HepG2 (cell line): ENCODE measurements around the gene PLPPR2. TPM values are rescaled to one million over a fixed set of nuclear protein-coding genes. Genes with fewer than 3 reads are reported as not detected.

Experiments used
- ATAC-seq: fragments of 200-7000 bp; cut with Tn5 transposase; 3 replicates; pipeline ENCODE4 v1.9.1; 2020; ENCODE audit warnings: mild to moderate bottlenecking, moderate library complexity
- BruUV-seq: library from RNA; stranded (reverse); fragments of 400-500 nt; replicated peaks from 2 replicates; lab custom pipeline; 2021; lab: Mats Ljungman, UMichigan
- CTCF ChIA-PET: fragments of 300-600 bp; formaldehyde crosslinking; extraction: SDS; loops from one replicate; lab custom pipeline; 2021; ENCODE audit warnings: low total read pairs, inconsistent platforms, low intra/inter-chr PET ratio; lab: Yijun Ruan, JAX
- POLR2A ChIA-PET: fragments of 350-600 bp; sonication (Branson Sonifier 250); formaldehyde crosslinking; loops from one replicate; lab custom pipeline; 2020; ENCODE audit warnings: antibody characterized with exemption, inconsistent platforms; lab: Yijun Ruan, JAX
- DNase-seq: peaks from one replicate; pipeline ENCODE4 v3.0.0-alpha.2; 2015; ENCODE audit warnings: low spot score
- FAIRE-seq: peaks from 3 replicates; lab custom pipeline; 2011; peaks lifted over from hg19 to GRCh38; lab: Jason Lieb, UNC
- H2AFZ ChIP-seq: one replicate; pipeline ENCODE4 v1.6.1; 2011; ENCODE audit warnings: low read length, inconsistent platforms
- H3K27ac ChIP-seq: fragments of 300-600 bp; 3 replicates; pipeline ENCODE4 v1.8.0; 2011; ENCODE audit warnings: mixed run types, mild to moderate bottlenecking, mixed read lengths, low read length, inconsistent platforms; ENCODE audit not compliant: insufficient read depth; ENCODE audit errors: extremely low read length
- H3K27me3 ChIP-seq, 2 experiments: fragments of 200-600 bp in 1 of 2; 2 replicates in 1 of 2; 3 replicates in 1 of 2; pipeline versions ENCODE4 v1.6.0 to v1.8.0; 2011; ENCODE audit warnings: low read length in 2 of 2, mild to moderate bottlenecking in 2 of 2, moderate library complexity in 2 of 2, inconsistent platforms in 1 of 2; ENCODE audit not compliant: insufficient read depth in 2 of 2, control insufficient read depth in 1 of 2
- H3K36me3 ChIP-seq, 2 experiments: fragments of 200-600 bp in 1 of 2; replicated peaks in 1 of 2; 2 replicates in 1 of 2; 3 replicates in 1 of 2; pipeline versions ENCODE4 v1.5.1 to v1.8.0; 2011; ENCODE audit warnings: low read length in 2 of 2, inconsistent platforms in 1 of 2; ENCODE audit not compliant: insufficient read depth in 2 of 2, control insufficient read depth in 1 of 2
- H3K4me1 ChIP-seq: 2 replicates; pipeline ENCODE4 v1.5.1; 2012; ENCODE audit warnings: low read length, inconsistent platforms; ENCODE audit not compliant: insufficient read depth
- H3K4me2 ChIP-seq: 2 replicates; pipeline ENCODE4 v1.6.0; 2011; ENCODE audit warnings: low read depth, low read length, inconsistent platforms
- H3K4me3 ChIP-seq, 3 experiments: fragments of 200-600 bp in 1 of 3; sonication (generic), shearing (Covaris generic) in 1 of 3; replicated peaks in 1 of 3; 2 replicates each; pipeline ENCODE4 v1.5.1; 2011 to 2016; ENCODE audit warnings: low read length in 3 of 3, inconsistent platforms in 2 of 3, low read depth in 2 of 3, mild to moderate bottlenecking in 2 of 3, control low read depth in 1 of 3, mixed read lengths in 1 of 3; ENCODE audit not compliant: insufficient read depth in 1 of 3
- H3K79me2 ChIP-seq: one replicate; pipeline ENCODE4 v1.6.1; 2011; ENCODE audit warnings: low read length, inconsistent platforms; ENCODE audit not compliant: insufficient read depth
- H3K9ac ChIP-seq: 2 replicates; pipeline ENCODE4 v1.6.0; 2011; ENCODE audit warnings: mild to moderate bottlenecking, low read depth, low read length, inconsistent platforms; ENCODE audit not compliant: insufficient read depth
- H3K9me3 ChIP-seq: 2 replicates; pipeline ENCODE4 v1.5.1; 2012; ENCODE audit warnings: mild to moderate bottlenecking, low read length
- H4K20me1 ChIP-seq: 2 replicates; pipeline ENCODE4 v1.6.0; 2011; ENCODE audit warnings: inconsistent platforms, mild to moderate bottlenecking, low read length, moderate library complexity; ENCODE audit not compliant: insufficient read depth
- BHLHE40 ChIP-seq: IDR thresholded peaks from 2 replicates; pipeline ENCODE4 v1.6.1; 2011; ENCODE audit warnings: low read length, improper control_type of control experiment
- NR2C2 ChIP-seq: sonication (generic); formaldehyde crosslinking; IDR thresholded peaks from 2 replicates; pipeline ENCODE4 v1.4.0; 2020; ENCODE audit warnings: missing genetic modification reagents, mild to moderate bottlenecking, moderate library complexity, borderline replicate concordance
- PLRG1 ChIP-seq: fragments of 450-650 bp; conservative IDR thresholded peaks from 2 replicates; pipeline ENCODE4 v1.6.1; 2016
- RBM22 ChIP-seq: fragments of 200-400 bp; formaldehyde crosslinking; optimal IDR thresholded peaks from 2 replicates; pipeline ENCODE3; 2017; ENCODE audit warnings: mild to moderate bottlenecking, low read length, moderate library complexity
- RFX3 ChIP-seq: IDR thresholded peaks from 2 replicates; pipeline ENCODE4 v1.6.1; 2016; ENCODE audit warnings: missing biosample characterization, missing genetic modification reagents
- TCF7 ChIP-seq: sonication (generic); IDR thresholded peaks from 2 replicates; pipeline ENCODE4 v1.6.1; 2016; ENCODE audit warnings: antibody characterized with exemption, low read depth
- THYN1 ChIP-seq: sonication (generic); formaldehyde crosslinking; IDR thresholded peaks from 2 replicates; pipeline ENCODE4 v1.8.1; 2023; ENCODE audit warnings: low read depth, mild to moderate bottlenecking, moderate library complexity, missing genetic modification reagents, borderline replicate concordance
- ZNF282 ChIP-seq: fragments of 450-650 bp; IDR thresholded peaks from 2 replicates; pipeline ENCODE4 v1.6.1; 2018; ENCODE audit not compliant: partially characterized antibody
- ZNF670 ChIP-seq: sonication (generic); formaldehyde crosslinking; IDR thresholded peaks from 2 replicates; pipeline ENCODE4 v1.8.0; 2022; ENCODE audit warnings: mild to moderate bottlenecking, missing genetic modification reagents, borderline replicate concordance
- ZNF841 ChIP-seq: sonication (generic); formaldehyde crosslinking; IDR thresholded peaks from 2 replicates; pipeline ENCODE4 v1.8.1; 2023; ENCODE audit warnings: missing genetic modification reagents, borderline replicate concordance
- WGBS: methylation state at CpG from one replicate; pipeline ENCODE4 v1.1.6; 2017; ENCODE audit warnings: low lambda C conversion rate; 5-methylcytosine and 5-hydroxymethylcytosine counted together
- in situ Hi-C: cut with HindIII; loops from 2 replicates; pipeline ENCODE4 v1.10.0; 2017; ENCODE audit warnings: low pct_unique_long_range_greater_than_20kb; ENCODE audit not compliant: extremely low pct_ligation_motif_present
- intact Hi-C: fragments of 100-400 bp; cut with micrococcal nuclease; formaldehyde crosslinking; loops from one replicate; pipeline ENCODE4 v1.10.0; 2022; ENCODE audit not compliant: unreplicated experiment
- polyA plus RNA-seq, 8 experiments: library from polyadenylated mRNA; depleted of rRNA in 3 of 8; stranded (reverse) in 7 of 8; unstranded in 1 of 8; fragments of >200 nt; fragmentation: Illumina TruSeq in 4 of 8; extraction: Trizol in 4 of 8; gene quantifications; 2 replicates each; pipeline versions ENCODE4 v1.2.1 to v1.2.3, GENCODE V29; 2011 to 2016; ENCODE audit warnings: low read depth in 4 of 8, missing spikeins in 1 of 8, mixed read lengths in 1 of 8; ENCODE audit not compliant: insufficient read depth in 1 of 8
- total RNA-seq, 5 experiments: library from RNA; depleted of rRNA; stranded (reverse); fragments of >200 nt; fragmentation: Illumina TruSeq; extraction: Trizol; gene quantifications; 2 replicates each; pipeline ENCODE4 v1.2.3, GENCODE V29; 2016; ENCODE audit warnings: low read depth in 1 of 5
- TF ChIP-seq, protein P1 (sequence below): sonication (generic); formaldehyde crosslinking; IDR thresholded peaks from 2 replicates; pipeline ENCODE4 v1.8.1; 2023; ENCODE audit warnings: missing genetic modification reagents, mild to moderate bottlenecking, borderline replicate concordance
- TF ChIP-seq, protein P2 (sequence below): IDR thresholded peaks from 2 replicates; pipeline ENCODE4 v1.6.1; 2012; ENCODE audit warnings: low read depth, low read length, improper control_type of control experiment
- TF ChIP-seq, protein P3 (sequence below): sonication (generic); formaldehyde crosslinking; IDR thresholded peaks from 2 replicates; pipeline ENCODE4 v1.8.1; 2023; ENCODE audit warnings: mild to moderate bottlenecking, missing genetic modification reagents

Gene PLPPR2
- total and polyA plus RNA-seq, 2 of the 13 experiments (the other 11 are each of a cell fraction or from before 2014, with no cell fraction given): 1.5 to 2.1 TPM

DNA sequence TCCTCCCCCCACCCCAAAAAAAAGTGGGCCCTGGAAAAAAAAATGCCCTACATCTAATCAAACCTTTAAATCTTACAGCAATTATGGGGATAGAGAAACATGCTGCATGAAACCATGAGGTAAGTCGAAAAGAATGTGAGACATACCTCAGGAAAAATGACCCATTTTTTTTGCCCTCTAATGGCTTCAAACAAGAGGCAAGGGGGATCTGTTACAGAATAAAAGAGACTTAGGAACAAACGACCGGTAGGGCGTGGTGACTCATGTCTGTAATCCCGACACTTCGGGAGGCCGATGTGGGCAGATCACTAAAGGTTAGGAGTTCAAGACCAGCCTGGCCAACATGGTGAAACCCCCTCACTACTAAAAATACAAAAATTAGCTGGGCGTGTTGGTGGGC, 55.5 kb downstream of the PLPPR2 start:
- no peaks in the 10 kb centered on the region for H3K9me3 ChIP-seq
- H3K27ac ChIP-seq: no peak overlapping the region
- POLR2A ChIA-PET: no interaction called here
- DNase-seq: no peak
- no TSS peak for BruUV-seq
- H3K4me2 ChIP-seq: no peak overlapping the region
- H3K4me1 ChIP-seq: no peaks in the 10 kb centered on the region
- in situ Hi-C loops (no loop called here), intact Hi-C loops (no loop called here)
- H3K4me3 ChIP-seq: no peak overlapping the region
- CTCF ChIA-PET: no interaction called here
- no peaks in the 10 kb centered on the region for H3K27me3 ChIP-seq
- no peak overlapping the region for H3K9ac ChIP-seq
- TF ChIP-seq, protein P1, sequence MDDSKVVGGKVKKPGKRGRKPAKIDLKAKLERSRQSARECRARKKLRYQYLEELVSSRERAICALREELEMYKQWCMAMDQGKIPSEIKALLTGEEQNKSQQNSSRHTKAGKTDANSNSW (CRISPR knock-in tag): no peak
- TF ChIP-seq, protein P2, sequence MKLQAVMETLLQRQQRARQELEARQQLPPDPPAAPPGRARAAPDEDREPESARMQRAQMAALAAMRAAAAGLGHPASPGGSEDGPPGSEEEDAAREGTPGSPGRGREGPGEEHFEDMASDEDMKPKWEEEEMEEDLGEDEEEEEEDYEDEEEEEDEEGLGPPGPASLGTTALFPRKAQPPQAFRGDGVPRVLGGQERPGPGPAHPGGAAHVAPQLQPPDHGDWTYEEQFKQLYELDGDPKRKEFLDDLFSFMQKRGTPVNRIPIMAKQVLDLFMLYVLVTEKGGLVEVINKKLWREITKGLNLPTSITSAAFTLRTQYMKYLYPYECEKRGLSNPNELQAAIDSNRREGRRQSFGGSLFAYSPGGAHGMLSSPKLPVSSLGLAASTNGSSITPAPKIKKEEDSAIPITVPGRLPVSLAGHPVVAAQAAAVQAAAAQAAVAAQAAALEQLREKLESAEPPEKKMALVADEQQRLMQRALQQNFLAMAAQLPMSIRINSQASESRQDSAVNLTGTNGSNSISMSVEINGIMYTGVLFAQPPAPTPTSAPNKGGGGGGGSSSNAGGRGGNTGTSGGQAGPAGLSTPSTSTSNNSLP: no peak
- TF ChIP-seq TCF7: no peak
- no peak for TF ChIP-seq RFX3
- no peak for TF ChIP-seq THYN1 (CRISPR knock-in tag)
- TF ChIP-seq, protein P3, sequence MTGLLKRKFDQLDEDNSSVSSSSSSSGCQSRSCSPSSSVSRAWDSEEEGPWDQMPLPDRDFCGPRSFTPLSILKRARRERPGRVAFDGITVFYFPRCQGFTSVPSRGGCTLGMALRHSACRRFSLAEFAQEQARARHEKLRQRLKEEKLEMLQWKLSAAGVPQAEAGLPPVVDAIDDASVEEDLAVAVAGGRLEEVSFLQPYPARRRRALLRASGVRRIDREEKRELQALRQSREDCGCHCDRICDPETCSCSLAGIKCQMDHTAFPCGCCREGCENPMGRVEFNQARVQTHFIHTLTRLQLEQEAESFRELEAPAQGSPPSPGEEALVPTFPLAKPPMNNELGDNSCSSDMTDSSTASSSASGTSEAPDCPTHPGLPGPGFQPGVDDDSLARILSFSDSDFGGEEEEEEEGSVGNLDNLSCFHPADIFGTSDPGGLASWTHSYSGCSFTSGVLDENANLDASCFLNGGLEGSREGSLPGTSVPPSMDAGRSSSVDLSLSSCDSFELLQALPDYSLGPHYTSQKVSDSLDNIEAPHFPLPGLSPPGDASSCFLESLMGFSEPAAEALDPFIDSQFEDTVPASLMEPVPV (CRISPR knock-in tag): no peak
- TF ChIP-seq ZNF282: no peak
- no peak for TF ChIP-seq ZNF670
- TF ChIP-seq ZNF841 (CRISPR knock-in tag): no peak
- no peak for TF ChIP-seq RBM22
- TF ChIP-seq NR2C2 (CRISPR knock-in tag): no peak
- TF ChIP-seq BHLHE40: no peak
- TF ChIP-seq PLRG1: no peak
- 72% methylated on average over 8 of the region's 8 CpGs for WGBS
- FAIRE-seq: no peak
- H3K79me2 ChIP-seq: no peaks in the 10 kb centered on the region
- ATAC-seq: no peak
- no peaks in the 10 kb centered on the region for H3K36me3 ChIP-seq
- no peaks in the 10 kb centered on the region for H4K20me1 ChIP-seq
- no peak overlapping the region for H2AFZ ChIP-seq
